Fibroblast of mammary gland (primary cell): Measurements from ENCODE around the gene ATXN7.

Experiments
- DNase-seq: peaks from one replicate; pipeline ENCODE4 v3.0.0-alpha.2; 2010; ENCODE audit warnings: low read depth
- H3K4me3 ChIP-seq: 2 replicates; pipeline ENCODE4 v1.5.1; 2011; ENCODE audit warnings: low read depth, mild to moderate bottlenecking, low read length, moderate library complexity; ENCODE audit not compliant: control insufficient read depth
- CTCF ChIP-seq: conservative IDR thresholded peaks from 2 replicates; pipeline ENCODE4 v1.5.1; 2011; ENCODE audit warnings: low read depth, low read length, inconsistent platforms; ENCODE audit not compliant: control insufficient read depth, insufficient read depth

Gene ATXN7

GRCh38 chr3:64049136-64049535 is 185.5 kb downstream of the ATXN7 start:
- TF ChIP-seq CTCF: no peak
- no peak overlapping the region for H3K4me3 ChIP-seq
- peak; percentile 86 for DNase-seq

GRCh38 chr3:64049832-64050231 is 186.2 kb downstream of the ATXN7 start:
- no peak for TF ChIP-seq CTCF
- no peak overlapping the region for H3K4me3 ChIP-seq
- no peak for DNase-seq
